Mononuclear cell (primary cell): ENCODE data around the gene FAM216A. TPM values are rescaled to one million over a fixed set of nuclear protein-coding genes. Genes with fewer than 3 reads are reported as not detected.
"Not testable (repeated sequence)": the region's sequence is repeated elsewhere in the genome, so short reads cannot be mapped to it uniquely, and the experiment has no call there.

ENCODE experiments used
- H3K27me3 ChIP-seq: 2 replicates; pipeline ENCODE4 v1.6.0; 2011; ENCODE audit warnings: low read length, control low read depth; ENCODE audit not compliant: insufficient read depth
- H3K4me1 ChIP-seq: 2 replicates; pipeline ENCODE4 v1.5.1; 2011; ENCODE audit warnings: mild to moderate bottlenecking, low read length, control low read depth; ENCODE audit not compliant: insufficient read depth
- H3K4me3 ChIP-seq: 2 replicates; pipeline ENCODE4 v1.5.1; 2011; ENCODE audit warnings: mild to moderate bottlenecking, low read length, moderate library complexity
- H3K9me3 ChIP-seq: 2 replicates; pipeline ENCODE4 v1.5.1; 2011; ENCODE audit warnings: low read depth, mild to moderate bottlenecking, control low read depth, low read length
- total RNA-seq: library from RNA; depleted of rRNA; stranded (reverse); fragments of >200 nt; gene quantifications from one replicate; pipeline ENCODE4 v1.2.3, GENCODE V29; 2012

Gene FAM216A, protein sequence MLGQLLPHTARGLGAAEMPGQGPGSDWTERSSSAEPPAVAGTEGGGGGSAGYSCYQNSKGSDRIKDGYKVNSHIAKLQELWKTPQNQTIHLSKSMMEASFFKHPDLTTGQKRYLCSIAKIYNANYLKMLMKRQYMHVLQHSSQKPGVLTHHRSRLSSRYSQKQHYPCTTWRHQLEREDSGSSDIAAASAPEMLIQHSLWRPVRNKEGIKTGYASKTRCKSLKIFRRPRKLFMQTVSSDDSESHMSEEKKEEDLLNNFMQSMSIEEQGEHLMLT
- total RNA-seq = 9.0 TPM

- Histone ChIP-seq H3K4me1 (peaks cover 27% of the 10 kb centered on the region), H3K9me3 (no peaks in the 10 kb centered on the region), H3K4me3 (peak within 1 kb of the TSS; percentile 88), H3K27me3 (no peaks in the 10 kb centered on the region)
Measured at GRCh38 chr12:110468214-110469048, at the start of gene FAM216A, which contains the start of gene GPN3. TSS of gene FAM216A (plus strand) at chr12:110468845. CDS start at chr12:110468876, 31 bp downstream. TSS of gene GPN3 (minus strand) at chr12:110468257. CDS start at chr12:110468203, 54 bp downstream.

- H3K27me3 ChIP-seq, H3K4me3 ChIP-seq: not testable (repeated sequence)
- H3K4me1 ChIP-seq = peaks cover 13% of the 10 kb centered on the region
Measured at GRCh38 chr12:110420644-110421043, 48.0 kb upstream of the FAM216A start.

DNA sequence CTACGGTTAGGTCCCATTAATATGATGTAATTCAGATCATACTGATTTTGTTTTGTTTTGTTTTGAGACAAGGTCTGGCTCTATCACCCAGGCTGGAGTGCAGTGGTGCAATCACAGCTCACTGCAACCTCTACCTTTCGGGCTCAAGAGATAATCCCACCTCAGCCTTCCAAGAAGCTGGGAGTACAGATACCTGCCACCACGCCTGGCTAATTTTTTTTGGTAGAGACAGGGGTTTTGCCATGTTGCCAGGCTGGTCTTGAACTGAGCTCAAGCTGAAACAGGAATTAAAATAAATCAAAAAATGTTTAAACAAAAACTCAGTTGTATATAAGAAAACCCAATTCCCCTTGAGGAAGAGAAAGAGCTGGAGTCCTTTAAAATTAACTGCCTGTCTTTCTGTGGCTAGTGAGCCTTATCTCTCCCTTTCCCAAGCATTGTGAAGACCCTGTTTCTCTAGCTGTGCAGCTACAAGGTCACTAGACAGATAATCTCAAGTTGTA, 47.4 kb upstream of the FAM216A start:
- Histone ChIP-seq H3K27me3 (no peaks in the 10 kb centered on the region), H3K4me3 (no peak overlapping the region), H3K9me3 (no peaks in the 10 kb centered on the region), H3K4me1 (peaks cover 13% of the 10 kb centered on the region)

More at GRCh38 chr12:110420644-110421043, 48.0 kb upstream of the FAM216A start:
- not testable (repeated sequence) for H3K9me3 ChIP-seq

DNA sequence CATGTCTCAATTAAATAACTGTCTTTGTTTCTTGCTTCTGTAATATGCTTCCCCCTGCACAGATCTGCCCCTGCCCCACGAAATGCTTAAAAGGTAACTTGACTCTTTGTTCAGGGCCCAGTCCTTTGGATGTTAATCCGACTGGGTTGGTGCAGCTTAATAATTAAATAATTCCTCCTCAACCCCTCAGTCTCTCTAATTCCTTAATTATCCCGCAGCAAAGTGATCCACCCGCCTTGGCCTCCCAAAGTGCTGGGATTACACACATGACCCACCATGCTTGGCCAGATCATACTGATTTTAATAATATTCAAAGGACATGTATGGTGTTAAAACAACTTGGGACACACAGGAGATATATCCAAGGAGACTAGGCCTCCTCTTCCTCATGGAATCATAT, 46.9 kb upstream of the FAM216A start:
- H3K4me1 ChIP-seq = peaks cover 12% of the 10 kb centered on the region

DNA sequence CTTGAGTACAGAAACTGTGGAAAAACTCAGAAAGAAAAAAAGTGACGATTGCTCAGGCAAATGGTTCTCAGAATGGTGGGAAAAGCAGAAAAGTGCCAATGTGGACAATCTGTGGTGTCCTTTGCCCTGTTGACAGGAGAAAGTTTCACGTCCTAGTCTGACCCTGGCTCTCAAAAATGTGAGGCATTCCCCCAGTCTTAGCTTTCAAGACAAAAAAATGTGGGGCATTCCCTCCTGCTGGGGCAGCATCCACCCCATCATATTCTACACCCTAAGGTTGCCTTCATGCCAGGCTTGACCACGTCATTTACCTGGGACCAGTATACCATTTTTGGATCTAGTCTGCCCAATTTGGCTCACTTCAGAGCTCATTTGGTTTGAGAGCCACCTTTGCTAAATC, 44.4 kb upstream of the FAM216A start:
- H3K27me3 ChIP-seq = no peaks in the 10 kb centered on the region
- no peaks in the 10 kb centered on the region for H3K4me1 ChIP-seq
- no peak overlapping the region for H3K4me3 ChIP-seq
- no peaks in the 10 kb centered on the region for H3K9me3 ChIP-seq

More for the DNA sequence above, 46.9 kb upstream of the FAM216A start:
- Histone ChIP-seq H3K27me3 (no peaks in the 10 kb centered on the region), H3K4me3 (no peak overlapping the region), H3K9me3 (no peaks in the 10 kb centered on the region)

DNA sequence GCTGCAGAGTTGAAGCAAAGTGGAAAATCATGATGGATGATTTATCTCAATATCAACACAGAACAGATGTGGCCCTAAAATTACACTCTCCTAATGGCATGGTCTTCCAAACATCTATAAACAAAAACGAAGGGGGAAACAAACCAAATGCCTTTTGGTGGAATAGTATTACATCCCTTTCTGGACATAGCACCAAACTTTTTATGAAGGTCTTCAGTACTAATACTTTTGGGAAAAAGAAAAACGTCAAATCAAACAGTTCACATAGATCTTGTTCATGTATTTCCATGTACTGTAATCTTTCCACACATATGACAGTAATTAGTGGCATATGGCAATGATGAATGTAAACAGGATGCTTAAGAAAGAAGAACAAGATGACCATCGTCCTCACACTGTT, 42.2 kb upstream of the FAM216A start:
- Histone ChIP-seq H3K4me3 (no peak overlapping the region), H3K4me1 (peaks cover 4% of the 10 kb centered on the region), H3K9me3 (no peaks in the 10 kb centered on the region), H3K27me3 (no peaks in the 10 kb centered on the region)

DNA sequence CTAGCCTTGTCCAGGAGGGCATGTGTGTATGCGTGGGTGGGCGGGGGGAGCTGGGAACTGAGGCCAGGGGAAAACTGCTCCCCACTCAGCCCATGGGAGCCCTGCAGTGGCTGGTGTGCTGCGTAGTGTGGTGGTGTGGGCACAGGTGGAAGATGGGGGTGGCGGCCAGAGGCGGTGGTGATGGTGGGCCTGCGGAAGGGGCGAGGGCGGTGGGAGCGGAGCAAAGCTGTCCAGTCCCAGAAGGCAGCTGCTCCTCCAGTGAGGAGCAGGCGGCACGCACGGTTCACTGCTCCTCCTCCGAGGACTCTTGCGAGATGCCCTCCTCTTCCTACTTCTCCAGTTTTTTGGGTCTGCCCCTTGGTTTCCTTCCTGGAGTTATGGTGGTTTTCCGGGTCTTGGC, 39.0 kb upstream of the FAM216A start:
- H3K4me1 ChIP-seq, H3K9me3 ChIP-seq, H3K27me3 ChIP-seq, H3K4me3 ChIP-seq: not testable (repeated sequence)

DNA sequence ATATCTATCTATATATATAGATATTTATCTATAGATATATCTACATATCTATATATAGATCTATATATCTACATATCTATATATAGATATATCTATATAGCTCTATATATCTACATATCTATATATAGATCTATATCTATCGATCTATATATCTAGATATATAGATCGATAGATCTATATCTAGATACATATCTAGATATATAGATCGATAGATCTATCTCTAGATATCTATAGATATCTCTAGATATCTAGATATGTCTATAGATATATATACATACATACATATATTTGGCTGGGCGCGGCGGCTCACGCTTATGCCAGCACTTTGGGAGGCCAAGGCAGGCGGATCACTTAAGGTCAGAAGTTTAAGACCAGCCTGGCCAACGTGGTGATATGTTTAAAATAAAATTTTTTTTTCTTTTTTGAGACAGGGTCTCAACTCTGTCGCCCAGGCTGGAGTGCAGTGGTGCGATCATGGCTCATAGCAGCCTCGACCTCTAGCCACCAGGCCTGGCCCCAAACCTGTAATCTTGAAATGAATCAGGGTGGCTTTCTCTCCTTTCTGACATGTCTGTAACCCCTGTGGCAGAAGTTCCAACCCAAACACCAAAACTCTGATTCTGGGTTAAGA, 36.6 kb upstream of the FAM216A start:
- no peaks in the 10 kb centered on the region for H3K27me3 ChIP-seq
- peaks cover 4% of the 10 kb centered on the region for H3K4me1 ChIP-seq
- no peaks in the 10 kb centered on the region for H3K9me3 ChIP-seq
- H3K4me3 ChIP-seq = peak overlapping the region; percentile 42

DNA sequence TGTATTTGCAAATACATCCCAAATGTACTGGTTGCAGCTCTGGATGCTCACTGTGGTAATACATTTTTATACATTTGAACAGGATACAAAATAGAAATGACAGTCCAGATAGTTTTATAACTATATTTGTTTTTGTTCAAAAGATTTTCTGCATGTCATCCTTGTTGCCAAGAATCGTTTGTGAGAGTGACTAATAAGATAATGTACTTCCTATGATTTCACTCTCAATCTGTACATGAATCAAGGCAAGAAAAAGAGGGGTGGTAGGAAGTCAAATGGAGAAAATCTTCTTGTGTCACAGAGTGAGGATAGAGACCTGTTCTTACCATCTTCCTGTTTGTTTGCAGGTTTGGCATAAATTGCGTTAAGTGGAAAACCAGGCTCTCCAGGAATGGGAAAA, 32.4 kb upstream of the FAM216A start:
- Histone ChIP-seq H3K4me1 (no peaks in the 10 kb centered on the region), H3K9me3 (no peaks in the 10 kb centered on the region), H3K27me3 (no peaks in the 10 kb centered on the region), H3K4me3 (no peak overlapping the region)

- H3K4me3 ChIP-seq = no peak overlapping the region
- peaks cover 40% of the 10 kb centered on the region for H3K4me1 ChIP-seq
- H3K27me3 ChIP-seq = no peaks in the 10 kb centered on the region
- no peaks in the 10 kb centered on the region for H3K9me3 ChIP-seq
Measured at GRCh38 chr12:110444455-110444854, 24.2 kb upstream of the FAM216A start.

DNA sequence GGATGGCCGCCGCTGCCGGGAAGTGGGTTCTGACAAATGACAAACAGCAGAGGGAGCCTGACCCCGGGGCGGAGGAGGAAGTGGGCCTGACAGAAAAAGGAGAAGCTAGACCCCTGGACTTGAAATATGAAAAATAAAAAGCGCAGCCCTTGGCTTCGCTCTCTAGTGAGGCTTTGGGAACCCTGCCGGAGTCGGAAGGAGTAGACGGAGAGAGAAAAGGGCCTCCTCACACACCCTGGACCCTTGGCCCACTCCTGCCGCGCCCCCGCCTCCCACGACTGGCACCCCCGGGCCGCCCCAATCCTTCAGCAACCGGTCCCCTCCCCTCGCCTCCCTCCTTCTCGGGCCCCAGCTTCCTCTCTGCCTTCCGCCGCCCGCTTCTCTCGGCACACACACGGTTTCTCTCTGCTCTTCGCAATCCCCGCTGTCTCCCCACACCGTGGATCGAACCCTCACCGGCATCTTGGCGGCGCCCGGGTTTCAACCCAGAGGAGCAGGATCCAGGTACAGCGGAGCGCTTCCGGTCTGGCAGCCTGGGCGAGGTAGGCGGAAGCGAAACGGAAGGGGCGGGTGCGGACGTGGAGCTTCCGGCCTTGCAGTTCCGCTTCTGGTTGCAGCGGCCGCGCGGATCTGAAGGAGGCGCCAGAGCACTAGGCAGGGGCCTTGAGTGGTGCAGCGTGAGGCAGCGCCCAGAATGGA, 18.7 kb upstream of the FAM216A start, which contains the start of gene ARPC3:
ARPC3 (minus strand) TSS at position 539 of the 699 bp plus-strand sequence; CDS start at position 462, 77 bp downstream.
- Histone ChIP-seq H3K4me1 (peaks cover 54% of the 10 kb centered on the region), H3K9me3 (no peaks in the 10 kb centered on the region), H3K27me3 (no peaks in the 10 kb centered on the region), H3K4me3 (peak within 1 kb of the TSS; percentile 96)

- Histone ChIP-seq H3K9me3 (no peaks in the 10 kb centered on the region), H3K4me3 (no peak overlapping the region), H3K27me3 (no peaks in the 10 kb centered on the region), H3K4me1 (peaks cover 56% of the 10 kb centered on the region)
Measured at GRCh38 chr12:110451263-110451662, 17.4 kb upstream of the FAM216A start.

- Histone ChIP-seq H3K4me3 (no peak overlapping the region), H3K27me3 (no peaks in the 10 kb centered on the region), H3K9me3 (no peaks in the 10 kb centered on the region), H3K4me1 (peaks cover 51% of the 10 kb centered on the region)
Measured at GRCh38 chr12:110453569-110454296, 14.9 kb upstream of the FAM216A start.

DNA sequence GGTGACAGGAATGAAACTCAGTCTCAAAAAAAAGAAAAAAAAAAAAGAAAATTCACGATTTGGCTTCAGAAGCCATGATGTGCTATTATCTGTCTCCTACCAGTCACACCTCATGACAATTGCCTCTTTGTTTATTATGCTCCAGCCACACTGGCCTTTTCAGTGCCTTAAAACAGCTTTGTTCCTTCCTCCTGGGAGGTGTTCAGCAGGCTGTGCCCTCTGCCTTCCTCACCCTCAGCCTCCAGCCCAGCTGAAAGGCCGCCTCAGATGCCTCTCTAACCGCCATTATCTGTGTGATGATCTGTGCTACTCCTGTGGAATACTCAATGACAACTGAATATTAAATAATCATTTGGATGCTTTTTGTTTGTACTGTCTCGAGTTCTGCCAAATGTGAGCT, 9.9 kb upstream of the FAM216A start:
- Histone ChIP-seq H3K4me1 (peaks cover 36% of the 10 kb centered on the region), H3K4me3 (no peak overlapping the region)

More for the DNA sequence above, 9.9 kb upstream of the FAM216A start:
- Histone ChIP-seq H3K27me3 (no peaks in the 10 kb centered on the region), H3K9me3 (no peaks in the 10 kb centered on the region)
